Spleen (tissue), 11 donors: ENCODE measurements around the gene GCH1. TPM values are rescaled to one million over a fixed set of nuclear protein-coding genes. Genes with fewer than 3 reads are reported as not detected.
"Not testable (repeated sequence)": the region's sequence is repeated elsewhere in the genome, so short reads cannot be mapped to it uniquely, and the experiment has no call there.

Experiments used
- DNase-seq: peaks from one replicate; pipeline ENCODE4 v3.0.0-alpha.2; 2020
- H3K27ac ChIP-seq, 8 donors: fragments of 200-600 bp; sonication (generic) in 7 of 8; 1 replicate in 4 of 8; 2 replicates in 4 of 8; pipeline versions ENCODE4 v1.5.0 to v1.8.0; 2016 to 2021; ENCODE audit warnings: inconsistent platforms in 4 of 8, mild to moderate bottlenecking in 4 of 8, moderate library complexity in 1 of 8
- H3K27me3 ChIP-seq, 7 donors: fragments of 200-600 bp; sonication (generic) in 6 of 7; replicated peaks in 1 of 7; 1 replicate in 4 of 7; 2 replicates in 3 of 7; pipeline versions ENCODE4 v1.5.0 to v1.8.0; 2016 to 2021; ENCODE audit warnings: inconsistent platforms in 3 of 7, mild to moderate bottlenecking in 1 of 7
- H3K36me3 ChIP-seq, 6 donors: fragments of 200-600 bp; sonication (generic) in 5 of 6; 1 replicate in 4 of 6; 2 replicates in 2 of 6; pipeline versions ENCODE4 v1.5.0 to v1.8.0; 2016 to 2021; ENCODE audit warnings: inconsistent platforms in 2 of 6
- H3K4me1 ChIP-seq, 6 donors: fragments of 200-600 bp; sonication (generic) in 5 of 6; 1 replicate in 3 of 6; 2 replicates in 3 of 6; pipeline versions ENCODE4 v1.5.0 to v1.8.0; 2016 to 2021; ENCODE audit warnings: inconsistent platforms in 3 of 6
- H3K4me3 ChIP-seq, 8 donors: fragments of 200-600 bp; sonication (generic) in 7 of 8; 1 replicate in 4 of 8; 2 replicates in 4 of 8; pipeline versions ENCODE4 v1.5.0 to v1.8.0; 2016 to 2021; ENCODE audit warnings: inconsistent platforms in 4 of 8, mild to moderate bottlenecking in 4 of 8, moderate library complexity in 2 of 8
- H3K9me3 ChIP-seq, 8 donors: fragments of 200-600 bp; sonication (generic) in 7 of 8; 1 replicate in 4 of 8; 2 replicates in 4 of 8; pipeline versions ENCODE4 v1.5.0 to v1.8.0; 2016 to 2021; ENCODE audit warnings: inconsistent platforms in 4 of 8
- POLR2A ChIP-seq, 3 donors: fragments of 450-650 bp; IDR thresholded peaks; one replicate each; pipeline ENCODE4 v1.5.1; 2017; ENCODE audit warnings: antibody characterized with exemption in 3 of 3, mild to moderate bottlenecking in 1 of 3
- POLR2AphosphoS5 ChIP-seq, 3 donors: sonication (generic); formaldehyde crosslinking; IDR thresholded peaks; one replicate each; pipeline ENCODE4 v1.5.1; 2017; ENCODE audit warnings: antibody characterized with exemption in 3 of 3
- WGBS, 5 donors: extraction: QIAGEN DNeasy Blood & Tissue Kit in 3 of 5; methylation state at CpG; one replicate each; pipeline versions ENCODE4 v1.1.5 to v1.1.7; 2013 to 2018; 5-methylcytosine and 5-hydroxymethylcytosine counted together
- intact Hi-C: fragments of 100-400 bp; cut with DNase I; formaldehyde crosslinking; loops from one replicate; pipeline ENCODE4 v1.15.0; 2023; ENCODE audit warnings: low total_unique reads
- polyA plus RNA-seq, 3 donors: library from polyadenylated mRNA; stranded (reverse); fragments of 200-250 nt; gene quantifications; one replicate each; pipeline ENCODE4 v1.2.1, GENCODE V29; 2013
- total RNA-seq, 7 donors: library from RNA; depleted of rRNA in 3 of 7; stranded (reverse); fragments of >200 nt in 3 of 7; fragmentation: NEBNext Ultra II Directional in 4 of 7; extraction: Animal tissue kit (Norgen Biotek cat#: 25700) in 4 of 7; gene quantifications; one replicate each; pipeline versions ENCODE4 v1.1.0 to v1.2.1, GENCODE V29; 2016 to 2021
- TF ChIP-seq, protein P1 (sequence below), 11 experiments: fragments of 200-600 bp in 7 of 11; fragments of 450-650 bp in 4 of 11; sonication (generic) in 4 of 11; IDR thresholded peaks in 8 of 11; conservative IDR thresholded peaks in 3 of 11; 1 replicate in 7 of 11; 2 replicates in 4 of 11; pipeline versions ENCODE4 v1.4.0 to v1.8.0; 2016 to 2021; ENCODE audit warnings: antibody characterized with exemption in 11 of 11, inconsistent platforms in 4 of 11, mild to moderate bottlenecking in 1 of 11
- donor health status: healthy with polysubstance abuse.
- donor health status: DM: no; HTN: no; CAD: no; lungs with moderate emphysema.
- donor health status: DM: no; HTN: no; CAD: no.
- donor health status: Bipolar disorder and iron deficiency.
- donor health status: healthy.
- donor health status: DM: no; HTN: no; CAD: no.
- donor health status: DM: yes; HTN: yes; CAD: no.

GCH1 gene
- total and polyA plus RNA-seq, 10 donors = 11.2 to 23.3 (median 20.3) TPM

DNA sequence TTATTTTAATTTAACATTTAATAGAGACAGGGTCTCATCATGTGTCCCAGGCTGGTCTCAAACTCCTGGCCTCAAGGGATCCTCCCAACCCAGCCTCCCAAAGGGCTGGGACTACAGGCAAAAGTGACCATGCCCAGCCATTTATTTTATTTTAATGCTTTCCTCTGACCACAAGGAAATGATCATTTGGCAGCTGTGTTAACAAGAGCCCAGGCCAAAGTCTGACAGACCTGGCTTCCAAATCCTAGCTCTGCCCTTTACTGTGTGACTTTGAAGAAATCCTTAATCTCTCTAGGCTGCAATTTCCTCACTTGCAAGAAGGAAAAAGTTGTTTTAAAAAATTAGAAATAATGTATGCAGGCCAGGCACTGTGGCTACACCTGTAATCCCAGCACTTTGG lies 16.7 kb upstream of the GCH1 start:
- no peaks in the 10 kb centered on the region for H3K36me3 ChIP-seq
- H3K27me3 ChIP-seq = no peaks in the 10 kb centered on the region
- intact Hi-C loops = no loop called here
- TF ChIP-seq POLR2AphosphoS5 (IDR thresholded peaks at IDR 0.05) (no peak), POLR2A (IDR thresholded peaks at IDR 0.05) (no peak)
- TF ChIP-seq, protein P1, sequence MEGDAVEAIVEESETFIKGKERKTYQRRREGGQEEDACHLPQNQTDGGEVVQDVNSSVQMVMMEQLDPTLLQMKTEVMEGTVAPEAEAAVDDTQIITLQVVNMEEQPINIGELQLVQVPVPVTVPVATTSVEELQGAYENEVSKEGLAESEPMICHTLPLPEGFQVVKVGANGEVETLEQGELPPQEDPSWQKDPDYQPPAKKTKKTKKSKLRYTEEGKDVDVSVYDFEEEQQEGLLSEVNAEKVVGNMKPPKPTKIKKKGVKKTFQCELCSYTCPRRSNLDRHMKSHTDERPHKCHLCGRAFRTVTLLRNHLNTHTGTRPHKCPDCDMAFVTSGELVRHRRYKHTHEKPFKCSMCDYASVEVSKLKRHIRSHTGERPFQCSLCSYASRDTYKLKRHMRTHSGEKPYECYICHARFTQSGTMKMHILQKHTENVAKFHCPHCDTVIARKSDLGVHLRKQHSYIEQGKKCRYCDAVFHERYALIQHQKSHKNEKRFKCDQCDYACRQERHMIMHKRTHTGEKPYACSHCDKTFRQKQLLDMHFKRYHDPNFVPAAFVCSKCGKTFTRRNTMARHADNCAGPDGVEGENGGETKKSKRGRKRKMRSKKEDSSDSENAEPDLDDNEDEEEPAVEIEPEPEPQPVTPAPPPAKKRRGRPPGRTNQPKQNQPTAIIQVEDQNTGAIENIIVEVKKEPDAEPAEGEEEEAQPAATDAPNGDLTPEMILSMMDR (IDR thresholded peaks at IDR 0.05 in 8 of 11, conservative IDR thresholded peaks at IDR 0.05 in 3 of 11) = no peak
- no peaks in the 10 kb centered on the region for H3K4me1 ChIP-seq
- no peak for DNase-seq
- H3K4me3 ChIP-seq = no peak overlapping the region
- H3K27ac ChIP-seq = no peak overlapping the region
- no peaks in the 10 kb centered on the region for H3K9me3 ChIP-seq

DNA sequence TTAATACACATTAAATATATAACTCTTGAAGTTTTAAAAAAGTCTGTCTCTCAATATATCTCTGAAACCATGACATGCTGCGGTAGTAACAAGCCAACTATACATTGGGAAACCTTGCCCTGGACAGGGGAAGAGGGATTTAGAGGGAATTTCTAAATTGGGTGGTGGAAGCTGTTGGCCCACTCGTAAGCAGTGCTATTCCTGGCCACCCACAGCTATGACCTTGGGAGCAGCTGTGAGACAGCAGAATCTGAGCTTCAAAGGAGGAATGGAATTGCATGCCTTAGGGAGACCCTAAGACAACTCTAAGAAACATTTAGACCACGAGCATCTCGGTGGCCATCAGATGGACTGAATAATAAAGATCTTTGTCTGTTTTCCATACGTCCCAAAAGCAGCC lies 15.8 kb upstream of the GCH1 start:
- TF ChIP-seq POLR2AphosphoS5 (IDR thresholded peaks at IDR 0.05) = no peak
- no peak for TF ChIP-seq POLR2A (IDR thresholded peaks at IDR 0.05)
- TF ChIP-seq, protein P1 (IDR thresholded peaks at IDR 0.05 in 8 of 11, conservative IDR thresholded peaks at IDR 0.05 in 3 of 11) = no peak
- Histone ChIP-seq H3K4me3 (no peak overlapping the region), H3K9me3 (no peaks in the 10 kb centered on the region), H3K27ac (no peak overlapping the region), H3K27me3 (no peaks in the 10 kb centered on the region), H3K4me1 (no peaks in the 10 kb centered on the region), H3K36me3 (no peaks in the 10 kb centered on the region)
- 72 to 86% (median 81%) methylated on average over 5 of the region's 5 CpGs for WGBS, 5 donors
- DNase-seq = no peak
- intact Hi-C loops = no loop called here

DNA sequence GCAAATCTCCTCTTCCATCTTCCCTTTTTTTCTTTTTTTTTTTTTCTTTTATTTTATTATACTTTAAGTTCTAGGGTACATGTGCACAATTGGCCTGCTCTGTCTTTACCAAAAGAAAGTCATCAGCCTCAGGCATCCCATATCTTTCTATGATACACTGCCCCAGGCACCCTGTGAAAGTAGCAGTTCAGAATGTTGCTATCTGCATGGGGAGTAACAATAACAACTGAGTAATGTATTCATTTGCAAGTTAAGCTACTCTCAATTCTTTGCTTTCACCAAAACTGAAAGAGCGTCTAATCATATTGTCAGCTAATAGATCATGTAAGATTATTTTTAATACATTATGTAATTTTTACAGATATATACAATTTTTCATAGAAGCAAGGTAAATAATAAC lies 13.5 kb upstream of the GCH1 start:
- no peaks in the 10 kb centered on the region for H3K4me1 ChIP-seq
- no peak overlapping the region for H3K27ac ChIP-seq
- no peaks in the 10 kb centered on the region for H3K27me3 ChIP-seq
- H3K36me3 ChIP-seq = no peaks in the 10 kb centered on the region
- intact Hi-C loops = no loop called here
- 93 to 100% (median 98%) methylated on average over 1 of the region's 1 CpG for WGBS, 5 donors
- TF ChIP-seq, protein P1 (IDR thresholded peaks at IDR 0.05 in 8 of 11, conservative IDR thresholded peaks at IDR 0.05 in 3 of 11) = no peak
- TF ChIP-seq POLR2AphosphoS5 (IDR thresholded peaks at IDR 0.05) = no peak
- TF ChIP-seq POLR2A (IDR thresholded peaks at IDR 0.05) = no peak
- no peak for DNase-seq
- no peak overlapping the region for H3K4me3 ChIP-seq
- H3K9me3 ChIP-seq = no peaks in the 10 kb centered on the region

DNA sequence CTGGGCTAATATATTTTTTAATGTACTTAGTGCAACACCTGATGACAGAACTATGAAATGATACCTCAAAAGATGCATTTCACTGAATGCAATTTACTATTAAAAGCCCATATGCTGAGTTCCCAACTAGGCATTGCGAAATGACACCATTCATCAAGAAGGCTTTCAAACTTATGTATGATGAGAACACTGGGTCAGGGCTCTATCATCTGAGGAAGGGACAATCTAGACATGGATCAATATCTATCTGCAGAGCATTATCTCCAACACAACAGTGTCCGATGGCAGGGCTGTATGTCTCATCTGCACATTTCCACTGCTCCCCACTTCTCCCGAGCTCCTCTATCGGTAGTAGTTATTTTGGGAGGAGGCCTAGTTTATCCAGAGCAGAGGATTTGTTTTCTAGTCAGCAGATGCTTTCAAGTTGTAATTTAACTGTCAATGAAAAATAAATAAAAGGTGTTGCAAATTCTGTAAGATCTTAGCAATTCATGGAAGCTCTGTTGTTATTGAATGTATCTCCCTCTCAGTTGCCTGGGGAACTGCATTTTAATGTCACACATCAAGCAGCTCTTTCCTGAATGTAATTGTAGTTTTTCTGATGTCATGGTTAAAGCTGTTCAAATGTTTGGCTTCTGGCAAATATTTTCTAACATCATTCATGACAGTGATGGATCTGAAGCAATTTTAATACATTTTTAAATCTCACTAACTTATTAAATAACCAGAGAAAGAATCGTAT lies 7.4 kb upstream of the GCH1 start:
- intact Hi-C loops = no loop called here
- H3K27me3 ChIP-seq = no peaks in the 10 kb centered on the region
- H3K4me1 ChIP-seq = peaks cover 0 to 12% (median 5%) of the 10 kb centered on the region in 6 donors

DNA sequence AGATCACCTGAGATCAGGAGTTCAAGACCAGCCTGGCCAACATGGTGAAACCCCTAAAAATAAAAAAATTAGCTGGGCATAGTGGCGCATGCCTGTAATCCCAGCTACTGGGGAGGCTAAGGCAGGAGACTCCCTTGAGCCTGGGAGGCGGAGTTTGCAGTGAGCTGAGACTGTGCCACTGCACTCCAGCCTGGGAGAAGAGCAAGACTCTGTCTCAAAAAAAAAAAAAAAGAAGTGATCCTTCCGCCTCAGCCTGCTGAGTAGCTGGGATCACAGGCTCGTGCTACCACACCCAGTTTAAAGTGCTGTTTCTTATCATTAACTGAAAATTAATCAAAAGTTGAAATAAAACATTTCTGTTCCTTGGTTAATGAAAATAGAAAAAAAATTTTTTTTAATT lies 6.3 kb upstream of the GCH1 start:
- H3K36me3 ChIP-seq, H3K4me3 ChIP-seq, intact Hi-C loops, H3K9me3 ChIP-seq, H3K27me3 ChIP-seq, DNase-seq: not testable (repeated sequence)
- Histone ChIP-seq H3K4me1 (peaks cover 0 to 12% (median 5%) of the 10 kb centered on the region in 6 donors), H3K27ac (peak overlapping the region in 1 of 8 donors; percentile 42)
- 73 to 94% (median 87%) methylated on average over 4 of the region's 4 CpGs for WGBS, 5 donors

More for the DNA sequence above, 7.4 kb upstream of the GCH1 start:
- no peak for DNase-seq
- TF ChIP-seq, protein P1 (IDR thresholded peaks at IDR 0.05 in 8 of 11, conservative IDR thresholded peaks at IDR 0.05 in 3 of 11) = no peak
- TF ChIP-seq POLR2A (IDR thresholded peaks at IDR 0.05) (no peak), POLR2AphosphoS5 (IDR thresholded peaks at IDR 0.05) (no peak)
- no peaks in the 10 kb centered on the region for H3K9me3 ChIP-seq
- H3K36me3 ChIP-seq = no peaks in the 10 kb centered on the region
- H3K4me3 ChIP-seq = no peak overlapping the region
- no peak overlapping the region for H3K27ac ChIP-seq
- 92 to 99% (median 93%) methylated on average over 5 of the region's 5 CpGs for WGBS, 5 donors
